GM21423 (cell line): ENCODE data around the gene IRF7.

Source experiments
- ATAC-seq: cut with Tn5 transposase; IDR thresholded peaks from one replicate; pipeline ENCODE4 v1.9.1; 2021; ENCODE audit warnings: mild to moderate bottlenecking, moderate library complexity; ENCODE audit not compliant: unreplicated experiment

Gene IRF7

GRCh38 chr11:641806-642370, 26.1 kb upstream of the IRF7 start:
- no peak for ATAC-seq

GRCh38 chr11:640021-640706, 24.4 kb upstream of the IRF7 start:
- no peak for ATAC-seq

- ATAC-seq: no peak
Observed at GRCh38 chr11:639332-639955, 23.7 kb upstream of the IRF7 start.

- no peak for ATAC-seq
Observed at GRCh38 chr11:638631-639331, 23.0 kb upstream of the IRF7 start.

DNA sequence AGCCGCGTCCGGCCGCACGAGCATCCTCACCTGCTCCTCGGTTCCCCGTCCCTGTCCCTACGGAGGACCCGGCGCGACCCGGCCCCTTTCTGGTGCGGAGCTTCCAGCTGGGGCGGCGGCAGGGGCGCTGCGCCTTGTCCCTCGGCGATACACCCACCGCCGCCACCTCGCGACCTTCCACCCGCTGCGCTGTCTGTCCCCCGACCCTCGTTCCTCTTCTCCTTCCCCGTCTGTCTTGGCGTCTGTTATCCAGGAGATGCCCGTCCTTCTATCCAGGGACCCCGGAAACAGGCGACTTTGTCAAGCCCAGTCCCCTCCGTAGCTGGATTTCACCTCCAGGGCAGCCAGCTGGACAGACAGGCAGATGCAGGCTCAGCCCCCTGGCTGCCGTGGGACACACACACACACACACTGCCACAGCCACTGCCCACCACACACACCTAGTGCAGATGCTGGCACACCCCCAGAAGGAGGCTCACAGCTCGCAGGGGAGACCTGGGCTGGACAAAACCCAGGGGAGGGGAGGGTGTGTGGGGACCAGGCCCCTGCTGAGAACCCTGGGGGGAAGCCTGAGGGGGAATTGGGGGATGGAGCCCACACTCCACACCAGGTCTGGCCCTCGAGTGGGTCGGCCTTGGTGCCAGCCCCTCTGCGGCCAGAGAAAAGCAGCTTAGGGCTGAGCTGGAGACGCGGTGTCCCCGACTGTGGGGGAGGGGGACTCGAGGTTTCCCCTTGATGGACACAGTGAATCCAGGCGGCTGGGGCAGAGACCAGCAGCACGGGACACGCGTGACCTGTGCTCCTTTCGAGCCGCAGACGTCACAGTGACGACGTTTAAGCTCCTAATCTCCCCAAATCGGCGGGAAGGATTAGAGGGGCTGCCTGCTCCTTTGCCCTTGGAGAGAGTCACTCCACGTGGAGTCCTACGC, 22.1 kb upstream of the IRF7 start:
- no peak for ATAC-seq

- no peak for ATAC-seq
Observed at GRCh38 chr11:637333-637592, 21.5 kb upstream of the IRF7 start.

DNA sequence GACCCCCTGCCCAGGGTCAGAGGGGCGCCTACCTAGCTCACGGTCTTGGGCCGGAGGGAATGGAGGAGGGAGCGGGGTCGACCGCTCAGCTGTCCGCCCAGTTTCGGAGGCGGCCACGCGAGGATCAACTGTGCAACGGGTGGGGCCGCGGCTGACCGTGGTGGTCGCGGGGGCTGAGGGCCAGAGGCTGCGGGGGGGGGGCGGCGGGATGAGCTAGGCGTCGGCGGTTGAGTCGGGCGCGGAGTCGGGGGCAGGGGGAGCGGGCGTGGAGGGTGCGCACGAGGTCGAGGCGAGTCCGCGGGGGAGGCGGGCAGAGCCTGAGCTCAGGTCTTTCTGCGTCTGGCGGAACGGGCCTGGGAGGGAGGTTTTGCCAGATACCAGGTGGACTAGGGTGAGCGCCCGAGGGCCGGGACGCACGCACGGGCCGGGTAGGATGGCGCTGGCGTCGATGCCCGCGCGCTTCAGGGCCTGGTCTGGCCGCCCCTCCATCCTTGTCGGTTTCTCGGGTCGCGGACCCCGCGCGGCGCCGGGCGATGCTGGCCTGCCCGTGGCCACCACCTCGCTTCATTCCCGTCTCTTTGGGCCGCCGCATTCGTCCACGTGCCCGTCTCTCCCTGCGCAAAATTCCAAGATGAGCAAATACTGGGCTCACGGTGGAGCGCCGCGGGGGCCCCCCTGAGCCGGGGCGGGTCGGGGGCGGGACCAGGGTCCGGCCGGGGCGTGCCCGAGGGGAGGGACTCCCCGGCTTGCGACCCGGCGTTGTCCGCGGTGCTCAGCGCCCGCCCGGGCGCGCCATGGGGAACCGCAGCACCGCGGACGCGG, 21.0 kb upstream of the IRF7 start, which contains the start of gene DRD4:
Gene DRD4 (plus strand): TSS at position 759 of the 822 bp plus-strand sequence. CDS start 36 bp downstream, at position 795.
- ATAC-seq: no peak

- ATAC-seq: no peak
Observed at GRCh38 chr11:635945-636510, 20.3 kb upstream of the IRF7 start.

DNA sequence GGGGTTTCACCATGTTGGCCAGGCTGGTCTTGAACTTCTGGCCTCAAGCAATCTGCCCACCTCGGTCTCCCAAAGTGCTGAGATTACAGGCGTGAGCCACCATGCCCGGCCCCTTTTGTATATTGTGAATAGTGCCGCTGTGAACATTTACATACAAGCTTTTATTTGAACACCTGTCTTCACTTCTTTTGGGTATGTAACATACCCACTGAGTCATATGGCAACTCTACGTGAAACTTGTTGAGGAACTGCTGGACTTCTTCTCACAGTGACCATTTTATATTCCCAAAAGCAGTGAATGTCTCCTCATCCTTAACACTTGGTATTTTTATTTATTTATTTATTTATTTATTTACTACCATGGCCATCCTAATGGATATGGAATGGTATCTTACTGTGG, 15.1 kb upstream of the IRF7 start:
- ATAC-seq: no peak

GRCh38 chr11:629237-629583, 13.5 kb upstream of the IRF7 start:
- no peak for ATAC-seq

- ATAC-seq: no peak
Observed at GRCh38 chr11:628056-628455, 12.3 kb upstream of the IRF7 start.

DNA sequence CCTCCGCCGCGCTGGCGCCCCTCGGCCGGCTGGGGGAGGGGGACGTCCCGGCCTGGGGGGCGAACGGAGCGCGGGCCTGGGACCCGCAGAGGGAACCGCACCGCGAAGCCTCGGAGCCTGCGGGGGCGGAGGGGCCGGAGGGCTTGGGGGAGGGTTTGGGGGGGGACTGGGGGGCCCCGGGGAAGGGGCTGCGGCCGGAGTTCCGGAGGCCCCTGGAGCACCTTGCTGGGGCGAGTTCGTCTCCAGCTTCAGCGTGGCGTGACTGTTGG, 11.5 kb upstream of the IRF7 start:
- no peak for ATAC-seq

DNA sequence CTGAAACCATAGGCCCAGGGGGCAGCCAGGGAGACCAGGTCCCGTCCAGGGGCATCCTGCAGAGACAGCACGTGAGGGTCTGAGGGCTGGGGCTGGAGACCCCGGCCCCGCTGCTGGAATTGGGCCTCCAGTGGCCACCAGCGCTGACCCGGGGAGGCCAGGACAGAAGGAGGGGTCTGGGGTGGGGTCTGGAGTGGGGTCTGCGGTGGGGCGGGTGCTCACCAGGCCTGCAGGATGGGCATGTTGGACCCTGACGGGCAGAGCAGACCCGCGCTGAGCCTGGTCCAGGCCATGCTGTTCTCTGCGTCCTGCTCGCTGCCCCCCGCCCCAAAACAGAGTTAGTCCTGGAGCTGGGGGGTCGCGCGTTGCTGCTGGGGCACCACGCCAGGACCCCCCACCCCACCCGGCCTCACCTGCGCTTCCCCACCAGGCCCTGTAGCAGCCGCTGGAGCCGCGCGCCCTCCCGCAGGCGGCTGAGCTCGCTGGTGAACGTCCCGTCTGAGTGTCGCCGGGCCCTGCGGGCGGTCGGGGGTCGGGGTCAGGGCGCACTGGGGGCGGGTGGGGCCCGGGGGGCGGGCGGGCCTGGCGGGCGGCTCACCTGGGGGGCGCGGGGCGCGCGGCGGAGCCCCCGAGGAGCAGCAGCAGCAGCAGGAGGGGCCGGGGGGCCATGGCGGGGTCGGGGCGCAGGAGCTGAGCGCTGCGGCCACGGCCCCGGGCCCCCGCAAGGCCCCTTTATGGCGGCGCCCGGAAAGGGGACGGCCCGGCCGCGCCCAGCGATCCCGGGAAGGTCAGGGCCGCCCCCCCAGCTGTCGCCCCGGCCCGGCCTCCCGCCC, 10.9 kb upstream of the IRF7 start, which contains the start of gene SCT:
Gene SCT (minus strand): TSS at position 707 of the 833 bp plus-strand sequence. CDS start 38 bp downstream, at position 669.
- no peak for ATAC-seq

DNA sequence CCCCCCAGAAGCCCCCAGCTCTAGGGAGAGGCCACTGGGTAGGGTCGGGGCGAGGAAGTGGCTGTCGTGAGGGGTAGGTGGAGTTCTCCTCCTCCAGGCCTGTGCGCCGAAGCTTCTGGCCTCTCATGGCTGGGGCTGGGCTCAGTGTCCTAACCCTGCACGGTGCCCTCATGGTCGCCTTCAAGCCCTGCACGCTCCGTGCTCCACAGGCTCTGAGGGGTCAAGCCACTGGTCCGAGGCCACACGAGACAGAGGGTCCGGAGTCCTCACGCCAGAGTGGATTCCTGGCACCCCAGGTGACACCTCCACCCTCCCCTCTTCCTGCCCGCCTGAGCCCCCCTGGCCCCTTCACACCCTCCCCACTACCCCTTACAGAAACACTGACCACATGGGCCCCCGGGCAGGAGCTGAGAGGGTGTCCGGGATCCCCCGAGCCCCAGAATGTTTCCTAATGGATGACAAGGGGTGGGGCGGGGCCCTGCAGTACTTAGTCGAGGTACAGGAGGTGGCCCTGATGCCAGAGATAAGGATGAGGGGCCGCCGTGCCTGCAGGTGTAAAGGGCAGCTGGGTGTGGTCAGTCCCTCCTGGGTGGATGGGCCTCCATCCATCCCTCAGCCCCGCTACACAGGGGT, 10.0 kb upstream of the IRF7 start:
- no peak for ATAC-seq

GRCh38 chr11:624705-625635, 9.2 kb upstream of the IRF7 start, which contains the start of gene CDHR5:
CDHR5 (minus strand) TSS chr11:624955; CDS start chr11:624902, 53 bp downstream.
- ATAC-seq: no peak

GRCh38 chr11:623999-624704, 8.4 kb upstream of the IRF7 start:
- no peak for ATAC-seq

- ATAC-seq: no peak
Observed at GRCh38 chr11:623349-623869, 7.7 kb upstream of the IRF7 start.
